Measurements from ENCODE around the gene PTH1R.

Gene PTH1R

DNA sequence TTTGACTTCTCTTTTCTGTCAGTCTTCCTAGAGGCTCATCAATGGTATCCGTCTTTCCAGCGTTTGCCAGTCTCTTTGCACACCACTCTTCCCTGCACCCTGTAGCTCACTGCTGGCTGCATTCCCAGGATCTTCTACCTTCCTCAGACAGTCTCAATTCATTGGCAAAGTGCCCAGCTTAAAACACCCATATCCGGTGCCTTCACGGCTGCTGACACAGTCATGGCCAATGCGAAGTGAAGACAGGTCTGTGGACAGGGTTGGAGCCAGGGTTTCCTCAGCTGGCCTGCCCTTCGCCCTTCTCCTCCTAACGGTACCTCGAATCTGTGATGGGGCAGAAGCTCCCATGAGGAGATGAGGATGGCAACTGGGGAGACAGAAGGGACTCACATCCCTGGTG is 36.1 kb downstream of the PTH1R start:
- no peak for DNase-seq (ENCODE audit: low spot score)

DNA sequence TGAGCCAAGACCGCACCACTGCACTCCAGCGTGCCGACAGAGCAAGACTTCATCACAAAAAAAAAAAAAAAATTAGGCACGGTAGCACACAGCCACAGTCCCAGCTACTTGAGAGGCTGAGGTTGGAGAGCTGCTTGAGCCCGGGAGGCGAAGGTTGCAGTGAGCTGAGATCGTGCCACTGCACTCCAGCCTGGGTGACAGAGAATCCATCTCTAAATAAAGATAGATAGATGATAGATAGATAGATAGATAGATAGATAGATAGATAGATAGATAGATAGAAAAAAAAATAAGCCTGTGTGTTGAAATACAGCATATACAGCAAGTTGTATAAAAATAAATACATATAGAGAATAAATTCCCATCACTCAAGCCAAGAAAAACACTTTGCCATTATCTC is 37.3 kb downstream of the PTH1R start:
- no peak for DNase-seq (ENCODE audit: low spot score)

DNA sequence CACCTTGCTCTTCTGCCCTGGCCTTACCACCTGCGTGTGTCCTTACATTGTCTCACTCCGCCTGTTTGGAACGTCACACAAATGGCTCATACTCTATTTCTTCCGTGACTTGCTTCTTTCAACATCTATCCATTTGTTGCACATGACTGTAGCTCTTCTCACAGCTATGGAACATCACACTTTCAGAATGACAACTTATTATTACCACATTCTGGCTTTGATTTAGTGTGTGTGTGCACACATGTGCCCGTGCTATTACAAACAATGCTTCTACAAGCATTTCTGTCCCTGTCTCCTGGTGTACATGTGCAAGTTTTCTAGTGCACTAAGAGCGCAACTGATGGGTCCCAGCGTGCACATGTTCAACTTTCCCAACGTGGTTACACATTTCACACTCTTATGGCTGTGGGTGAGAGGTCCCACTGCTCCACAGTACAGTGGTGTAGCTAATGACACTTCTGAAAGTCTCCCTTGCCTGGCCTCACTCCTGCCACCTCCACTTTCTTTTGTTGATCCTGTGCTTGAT is 37.8 kb downstream of the PTH1R start:
- DNase-seq (ENCODE audit: low spot score): no peak

DNA sequence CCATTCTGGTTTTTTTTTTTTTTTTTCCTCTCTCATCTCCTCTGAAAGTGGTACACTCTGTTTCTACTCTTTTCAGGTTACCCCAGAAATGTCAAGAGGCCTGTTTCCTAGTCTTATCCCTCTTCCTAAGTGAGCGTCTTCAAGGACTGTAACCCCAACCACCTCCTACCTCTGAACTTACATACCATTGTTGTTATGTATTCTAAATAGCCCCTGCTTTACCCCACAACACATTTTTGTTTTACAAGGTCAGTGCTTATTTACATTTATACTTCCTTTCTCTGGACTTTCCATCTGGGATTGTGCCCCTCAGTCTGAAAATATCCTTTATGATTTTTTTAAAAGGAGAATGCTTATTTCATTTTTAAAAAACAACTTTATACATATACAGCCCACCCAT is 38.8 kb downstream of the PTH1R start:
- no peak for DNase-seq (ENCODE audit: low spot score)

DNA sequence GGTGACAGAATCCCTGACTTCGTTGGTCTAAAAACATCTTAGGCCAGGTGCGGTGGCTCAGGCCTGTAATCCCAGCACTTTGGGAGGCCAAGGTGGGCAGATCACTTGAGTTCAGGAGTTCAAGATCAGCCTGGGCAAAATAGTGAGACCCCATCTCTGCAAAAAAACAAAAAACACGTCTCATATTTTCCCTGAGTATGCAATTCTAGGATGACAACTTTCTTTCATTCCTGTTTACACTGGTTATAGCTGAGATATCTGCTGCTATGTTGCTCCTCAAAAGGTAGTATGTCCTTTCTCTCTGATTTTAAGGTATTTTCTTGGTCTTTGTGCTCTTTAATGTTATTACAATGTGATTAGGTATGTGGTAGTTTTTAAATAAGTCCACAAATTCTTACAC is 39.3 kb downstream of the PTH1R start:
- no peak for DNase-seq (ENCODE audit: low spot score)

DNA sequence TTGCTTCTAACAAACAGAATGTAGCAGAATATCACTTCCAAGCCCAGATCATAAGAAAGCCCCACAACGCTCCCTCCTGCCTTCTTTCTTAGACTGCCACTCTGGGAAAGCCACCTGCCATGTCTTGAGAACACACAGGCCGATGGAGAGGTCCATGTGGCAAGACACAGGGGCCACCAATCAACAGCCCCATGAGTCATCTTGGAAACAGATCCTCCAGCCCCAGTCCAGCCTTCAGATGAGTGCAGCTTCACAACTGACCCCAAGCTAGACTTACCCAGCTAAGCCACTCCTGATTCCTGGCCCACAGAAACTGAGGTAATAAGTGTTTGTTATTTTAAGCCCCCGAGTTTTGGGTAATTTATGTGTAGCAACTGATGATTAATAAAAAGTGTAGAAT is 39.7 kb downstream of the PTH1R start:
- no peak for DNase-seq (ENCODE audit: low spot score)

DNA sequence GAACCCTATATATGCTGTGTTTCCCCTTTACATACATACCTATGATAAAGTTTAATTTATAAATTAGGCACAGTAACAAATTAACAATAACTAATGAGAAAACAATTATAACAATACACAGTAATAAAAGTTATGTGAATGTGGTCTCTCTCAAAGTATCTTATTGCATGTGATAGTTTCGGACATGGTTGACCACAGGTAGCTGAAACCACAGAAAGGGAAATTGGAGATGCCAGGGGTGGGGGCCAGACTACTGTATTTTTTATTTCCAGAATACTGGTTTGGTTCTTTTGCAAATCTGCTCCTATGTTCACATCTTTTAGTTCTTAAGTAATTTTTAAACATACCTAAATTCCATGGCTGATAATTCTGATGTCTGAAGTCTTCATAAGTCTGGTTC is 40.7 kb downstream of the PTH1R start:
- no peak for DNase-seq (ENCODE audit: low spot score)

DNA sequence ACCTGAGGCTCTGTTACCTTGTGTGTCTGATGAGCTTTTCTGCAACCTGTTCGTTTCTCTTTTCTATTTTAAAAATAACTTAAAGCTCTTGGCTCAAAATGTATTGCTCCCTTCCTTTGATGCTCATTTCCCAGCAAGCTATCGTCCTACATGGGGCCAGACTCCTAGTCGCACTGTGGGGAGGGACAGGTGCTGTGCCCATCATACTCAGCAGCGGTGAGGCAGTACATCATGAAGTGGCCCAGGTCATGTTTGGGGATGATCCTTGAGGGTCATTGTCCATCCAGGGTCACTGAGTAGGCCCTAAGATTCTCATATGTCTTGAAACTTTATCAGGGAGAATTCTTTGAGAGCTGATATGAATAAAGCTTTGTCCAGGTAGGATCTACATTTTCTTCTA is 41.1 kb downstream of the PTH1R start:
- DNase-seq (ENCODE audit: low spot score): no peak

DNA sequence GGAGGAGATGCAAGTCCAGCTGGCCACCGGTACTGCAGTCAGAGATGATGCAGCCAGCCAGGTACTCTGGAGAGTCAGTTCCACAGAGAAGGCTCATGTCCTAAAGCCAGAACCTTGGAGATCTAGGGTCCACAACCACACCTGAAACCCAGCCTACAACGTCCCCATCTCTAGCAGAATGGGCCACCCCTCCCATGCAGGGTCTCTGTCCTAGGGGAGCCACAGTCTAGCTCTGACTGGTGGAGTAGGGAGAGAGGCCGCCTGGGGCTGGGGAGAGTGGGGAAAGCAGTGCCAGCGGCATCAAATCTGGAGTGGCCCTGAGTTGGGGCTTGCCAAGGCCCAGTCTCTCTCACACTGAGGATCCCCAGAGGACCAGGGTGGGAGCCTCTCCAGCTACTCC is 43.5 kb downstream of the PTH1R start:
- no peak for DNase-seq (ENCODE audit: low spot score)

DNA sequence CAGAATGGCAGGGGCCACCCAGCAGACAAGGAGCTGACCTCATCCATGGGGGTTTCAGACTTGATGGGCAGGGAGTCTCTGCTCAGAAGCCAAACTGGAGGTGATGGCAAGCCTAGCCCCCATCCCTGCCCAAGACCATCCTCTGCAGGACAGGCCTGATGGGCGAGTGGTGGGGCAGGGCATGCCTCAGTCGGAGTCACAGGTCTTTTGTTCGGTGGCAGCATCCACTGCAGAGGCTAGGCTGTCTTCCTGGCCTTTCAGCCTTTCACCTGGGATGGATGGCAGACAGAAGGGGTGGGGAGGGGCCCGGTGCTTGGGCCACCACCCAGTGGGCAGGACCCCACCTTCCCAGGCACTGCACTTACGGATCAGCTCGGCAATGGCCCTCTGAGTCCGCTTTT is 44.4 kb downstream of the PTH1R start:
- DNase-seq (ENCODE audit: low spot score): no peak

DNA sequence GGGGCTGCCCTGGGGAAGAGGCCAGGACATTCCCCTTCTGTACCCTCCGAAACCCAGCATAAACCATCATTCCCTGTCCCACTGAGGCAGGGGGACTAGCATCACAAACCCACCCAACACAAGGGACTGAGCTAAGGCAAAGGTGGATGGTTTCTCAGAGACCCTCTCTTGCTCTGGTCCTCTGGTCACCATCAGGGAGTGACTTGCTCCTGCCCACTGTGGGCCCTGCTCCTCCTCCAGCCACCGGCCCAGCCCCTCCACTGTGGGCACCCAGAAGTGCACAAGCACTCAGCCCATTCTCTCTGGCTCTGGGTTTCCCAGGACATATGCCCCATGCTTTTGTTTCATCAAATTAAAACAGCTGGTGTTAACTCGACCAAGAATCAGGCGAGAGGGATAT is 44.9 kb downstream of the PTH1R start:
- DNase-seq (ENCODE audit: low spot score): no peak

DNA sequence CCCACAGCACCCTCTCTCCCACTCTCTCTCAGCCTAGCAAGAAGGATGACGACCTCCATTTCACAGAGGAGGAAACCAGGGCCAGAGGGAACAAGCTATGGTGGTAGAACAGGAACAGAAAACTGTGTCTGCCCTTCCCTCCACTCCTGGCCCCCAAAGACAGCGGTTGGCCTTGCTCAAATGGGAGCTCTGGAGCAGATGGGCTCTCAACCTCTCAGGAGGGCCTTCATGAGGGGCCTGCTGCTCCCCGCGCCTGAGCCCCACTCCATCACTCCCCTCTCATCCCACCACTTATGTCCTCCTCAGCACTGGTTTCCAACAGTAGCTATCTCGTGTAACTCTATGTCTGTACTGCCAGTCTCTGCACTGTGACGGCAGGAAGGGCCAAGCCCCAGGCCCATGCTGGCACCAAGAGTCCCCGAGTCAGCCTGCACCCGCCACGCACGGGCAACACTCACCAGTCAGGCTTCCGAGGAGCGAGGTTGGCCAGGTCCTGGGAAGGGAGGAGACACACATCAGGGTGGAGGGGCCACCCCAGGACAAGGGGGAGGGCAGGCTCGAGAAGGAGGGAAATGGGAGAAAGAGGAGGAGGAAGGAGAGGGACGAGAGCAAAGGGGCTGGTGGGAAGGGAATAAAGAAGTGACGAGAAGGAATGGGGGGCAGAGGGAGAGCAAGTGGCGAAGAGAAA is 45.5 kb downstream of the PTH1R start:
- no peak for DNase-seq (ENCODE audit: low spot score)

DNA sequence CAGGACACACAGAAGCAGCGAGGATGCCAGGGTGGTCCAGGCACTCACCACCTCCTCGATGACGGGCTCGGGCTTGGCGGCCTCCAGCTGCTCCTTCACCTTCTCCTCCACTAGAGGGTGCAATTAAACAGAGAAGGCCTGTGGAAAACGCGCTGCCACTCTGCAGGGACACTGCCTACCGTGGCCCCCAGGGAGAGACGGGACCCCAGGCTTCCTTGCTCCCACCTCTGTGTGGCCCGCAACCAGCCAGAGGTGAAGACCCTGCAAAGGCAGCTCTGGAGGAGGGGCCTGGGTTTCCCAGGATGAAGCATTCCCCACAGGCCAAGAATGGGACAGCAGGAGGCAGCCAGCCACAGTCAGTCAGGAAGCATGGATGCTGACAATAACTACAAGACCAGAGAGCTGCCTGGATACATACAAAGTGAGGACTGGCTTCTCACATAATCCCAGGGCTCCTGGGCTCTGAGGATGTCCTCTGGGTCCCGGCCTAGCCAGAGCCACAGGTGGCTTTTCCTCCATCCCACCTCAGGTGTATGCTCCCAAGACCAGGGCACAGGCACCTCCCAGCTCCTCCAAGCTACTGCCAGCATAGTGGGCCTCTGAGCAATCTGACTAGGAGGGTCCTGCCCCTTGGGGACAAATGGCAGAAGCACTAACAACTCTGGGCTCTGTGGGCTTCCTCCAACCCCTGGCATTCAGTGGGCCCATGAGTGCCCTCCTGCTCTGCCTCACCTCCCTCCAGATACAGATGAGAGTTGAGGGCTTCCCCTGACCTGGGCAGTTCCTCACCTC is 46.2 kb downstream of the PTH1R start:
- DNase-seq (ENCODE audit: low spot score): peak; percentile 85

DNA sequence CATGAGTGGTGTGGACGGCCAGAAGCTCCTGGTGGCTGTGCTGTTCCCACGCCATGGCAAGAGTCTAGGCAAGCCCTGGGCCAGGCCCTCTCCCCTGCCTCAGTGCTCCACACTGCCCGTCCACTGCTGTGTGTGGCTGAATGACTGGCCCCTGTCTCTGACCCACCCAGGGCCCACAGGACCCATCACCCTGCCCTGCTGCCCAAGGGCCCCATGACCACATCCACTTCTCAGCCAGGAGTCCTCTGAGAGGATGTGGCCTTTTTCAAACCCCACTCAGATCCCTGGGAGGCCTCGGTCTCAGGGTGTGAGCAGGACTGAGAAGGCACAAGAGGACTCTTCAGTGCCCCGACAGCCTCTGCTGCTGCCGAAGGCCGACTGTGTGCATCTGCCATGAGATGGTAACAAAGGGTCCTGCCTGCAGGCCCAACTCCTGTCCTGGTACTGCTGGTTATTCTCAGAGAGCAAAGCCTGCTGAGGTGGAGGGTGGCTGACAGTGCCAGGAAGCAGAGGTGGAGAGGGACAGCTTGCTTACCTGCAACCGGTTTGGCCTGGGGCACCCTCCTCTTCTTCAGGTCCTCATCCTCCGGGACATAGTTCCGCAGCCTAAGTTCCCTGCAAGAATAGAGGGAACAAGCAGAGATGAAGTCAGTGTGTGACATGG is 47.5 kb downstream of the PTH1R start:
- no peak for DNase-seq (ENCODE audit: low spot score)

DNA sequence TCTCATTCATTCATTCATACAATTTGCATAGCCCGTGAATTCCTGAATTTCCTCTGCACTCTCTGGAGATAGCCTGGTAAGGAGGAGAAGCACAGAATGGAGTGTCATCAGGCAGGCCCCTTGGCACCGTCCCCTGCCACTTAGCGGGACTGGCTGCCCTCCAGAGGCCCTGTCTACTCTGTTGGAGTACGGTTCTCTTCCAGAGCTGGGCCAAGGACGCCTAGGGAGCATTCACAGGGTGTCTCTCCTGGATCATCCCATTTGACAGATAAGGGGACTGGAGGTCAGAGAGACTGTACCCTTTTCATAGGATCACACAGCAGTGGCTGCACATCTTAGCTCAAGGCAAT is 48.0 kb downstream of the PTH1R start:
- DNase-seq (ENCODE audit: low spot score): no peak

DNA sequence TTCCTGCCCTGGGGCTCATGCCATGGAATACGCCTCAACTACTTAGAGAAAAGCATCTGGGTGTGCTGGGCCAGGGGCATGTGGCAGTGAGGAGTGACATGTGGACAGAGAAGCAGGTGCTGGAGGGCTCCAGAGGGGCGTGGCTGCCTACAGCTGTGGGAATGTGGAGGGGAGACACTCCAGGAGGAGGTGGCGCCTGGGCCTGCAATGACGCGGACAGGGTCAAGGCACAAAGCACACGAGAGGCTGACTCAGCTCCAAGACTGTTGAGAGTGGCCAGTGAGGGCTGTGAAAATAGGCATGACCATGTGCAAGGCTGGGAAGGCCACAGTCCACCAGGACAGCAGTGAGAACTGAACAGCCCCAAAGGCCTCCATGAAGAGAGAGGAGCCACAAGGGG is 48.5 kb downstream of the PTH1R start:
- DNase-seq (ENCODE audit: low spot score): no peak

DNA sequence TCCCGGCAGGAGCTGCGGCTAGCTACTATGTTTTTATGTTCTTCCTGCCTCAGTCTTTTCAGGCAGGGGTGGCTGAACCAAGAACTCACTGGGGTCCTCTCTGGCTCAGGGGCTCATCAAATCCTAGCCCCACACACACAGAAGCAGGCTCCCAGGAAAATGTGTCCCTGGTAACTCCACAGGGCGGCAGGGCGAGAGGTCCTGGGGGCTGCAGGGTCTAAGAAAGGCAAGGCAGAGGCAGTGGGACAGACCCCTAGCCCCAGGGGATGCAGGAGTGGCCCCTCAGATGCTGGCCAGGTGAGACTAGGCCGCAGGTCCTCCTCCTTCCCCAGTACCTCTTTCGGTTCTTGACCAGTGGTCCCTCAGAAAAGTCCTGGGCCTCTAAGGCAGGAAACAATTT is 48.9 kb downstream of the PTH1R start:
- no peak for DNase-seq (ENCODE audit: low spot score)

DNA sequence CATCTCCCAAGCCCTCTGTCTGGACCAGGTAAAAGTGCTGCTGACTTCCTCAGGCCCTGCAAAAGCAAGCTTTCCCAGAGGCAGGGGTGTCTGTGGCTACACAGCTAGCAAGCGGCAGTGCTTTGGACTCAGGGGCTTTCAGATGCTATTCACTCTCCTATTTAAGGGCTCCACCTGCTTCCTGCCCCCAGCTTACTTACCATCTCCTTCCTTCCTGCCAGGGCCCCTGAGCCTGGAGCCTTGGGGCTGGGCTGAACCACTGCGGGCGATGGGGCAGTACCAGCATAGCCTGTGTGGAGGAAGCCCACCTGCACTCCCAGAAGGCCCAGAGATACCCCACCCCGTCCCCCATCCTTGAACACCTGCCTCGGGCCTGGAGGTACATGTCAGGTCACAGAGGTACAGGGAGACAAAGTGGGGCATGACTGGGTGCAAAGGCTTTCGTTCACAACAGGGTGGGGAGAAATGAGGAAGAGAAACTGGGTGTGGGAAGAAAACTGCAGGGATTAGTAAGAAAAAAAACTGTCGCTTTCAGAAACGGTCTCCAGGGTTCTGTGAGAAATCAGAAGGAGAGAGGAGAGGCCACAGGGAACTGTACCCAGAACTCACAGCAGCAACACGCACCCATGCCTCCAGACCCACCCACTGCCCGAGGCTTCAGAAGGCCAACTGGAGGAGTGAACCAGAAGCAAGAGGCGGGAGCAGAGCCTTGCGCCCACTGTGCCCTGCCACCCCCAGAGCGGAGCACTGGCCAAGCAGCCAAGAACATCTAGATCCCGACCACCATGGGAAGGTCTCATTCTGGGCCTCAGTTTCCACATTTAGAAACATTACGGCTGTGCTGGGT is 49.6 kb downstream of the PTH1R start:
- no peak for DNase-seq (ENCODE audit: low spot score)

DNA sequence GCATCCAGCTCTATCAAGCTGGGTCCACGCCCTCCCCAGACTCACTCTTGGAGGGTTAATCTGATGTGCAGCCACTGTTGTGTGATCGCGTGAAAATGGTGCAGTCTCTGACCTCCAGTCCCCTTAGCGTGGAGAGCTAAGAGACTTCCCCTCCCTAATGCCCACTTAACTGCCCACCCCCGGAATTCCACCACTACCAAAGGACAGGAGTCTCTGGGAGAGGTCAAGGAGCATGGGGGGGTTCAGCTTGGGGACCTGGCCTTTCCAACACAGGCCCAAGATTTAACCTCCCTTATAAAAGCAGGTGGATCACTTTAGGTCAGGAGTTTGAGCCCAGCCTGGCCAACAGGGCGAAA is 50.2 kb downstream of the PTH1R start:
- no peak for DNase-seq (ENCODE audit: low spot score)

DNA sequence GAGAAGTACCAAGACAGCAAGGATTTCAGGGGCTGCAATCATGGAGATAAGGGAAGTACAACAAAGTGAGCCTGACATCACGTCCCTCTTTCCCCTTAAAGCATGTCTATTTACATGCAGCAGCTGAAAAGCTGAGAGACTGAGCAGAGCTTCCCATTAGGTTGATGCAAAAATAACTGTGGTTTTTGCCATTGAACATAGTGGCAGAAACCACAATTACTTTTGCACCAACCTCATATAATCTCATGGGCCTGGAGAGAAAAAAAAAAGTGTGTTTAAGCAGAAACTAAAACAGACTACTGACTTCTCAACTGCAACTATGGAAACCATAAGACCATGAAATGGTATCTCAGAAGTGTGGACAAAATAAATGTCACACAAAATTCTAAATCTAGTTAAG is 50.8 kb downstream of the PTH1R start:
- DNase-seq (ENCODE audit: low spot score): no peak

DNA sequence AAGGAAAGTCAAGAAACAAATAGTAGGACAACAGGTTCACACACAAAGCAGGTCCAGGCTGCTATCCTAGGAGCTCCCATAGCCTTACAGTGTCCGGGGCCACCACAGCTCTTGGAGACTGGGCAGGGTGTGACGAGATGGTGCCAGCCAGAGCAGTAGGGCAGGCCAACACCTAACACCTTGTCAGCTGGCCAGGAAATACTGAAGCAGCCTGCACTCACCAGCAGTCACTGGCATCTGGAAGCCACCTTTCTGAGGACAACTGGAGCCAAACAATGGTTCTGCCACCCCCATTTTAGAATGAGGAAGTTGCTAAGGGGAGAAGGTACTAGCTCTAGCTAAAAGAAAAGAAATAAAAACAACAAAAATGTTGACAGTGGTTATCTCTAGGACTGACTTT is 51.8 kb downstream of the PTH1R start:
- no peak for DNase-seq (ENCODE audit: low spot score)

DNA sequence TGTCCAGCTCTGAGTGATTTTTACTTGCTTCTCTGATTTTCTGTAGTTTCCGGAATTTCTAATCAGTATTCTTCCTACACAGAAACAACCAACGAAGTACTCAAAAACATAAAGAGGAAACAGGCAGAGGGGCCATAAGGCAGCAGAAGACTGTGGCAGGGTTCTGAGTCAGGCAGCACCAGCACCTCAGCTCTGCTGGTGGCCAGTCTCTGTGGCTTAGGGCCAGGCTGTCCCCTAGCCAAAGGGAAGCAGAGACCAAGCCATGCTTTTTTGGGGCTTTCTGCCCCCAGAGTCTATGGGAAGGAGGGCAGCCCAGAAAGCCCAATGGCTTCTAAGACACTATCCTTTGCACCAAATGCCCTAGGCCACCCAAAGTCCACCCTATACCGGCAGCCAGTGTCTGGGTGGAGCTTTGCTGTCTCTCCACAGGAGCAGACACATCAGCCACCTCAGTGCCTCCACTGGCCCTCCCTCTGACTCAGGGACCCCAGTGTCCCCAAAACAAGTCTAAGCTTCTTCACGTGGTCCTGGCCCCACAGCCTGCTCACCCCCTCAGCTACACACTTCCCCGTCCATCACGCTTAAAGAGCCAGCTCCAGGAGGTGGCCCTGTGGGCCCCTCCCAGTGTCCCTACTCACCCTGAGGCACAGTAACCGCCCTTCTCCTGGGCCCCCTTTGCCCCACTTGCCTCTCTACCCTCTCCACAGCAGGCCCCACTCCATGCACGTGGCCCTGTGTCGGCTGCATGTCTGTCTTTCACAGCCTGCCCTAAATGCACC is 52.8 kb downstream of the PTH1R start:
- no peak for DNase-seq (ENCODE audit: low spot score)

Measured in D341Med (cell line).